HG02981 (cell line): Measurements from ENCODE around the gene TSPAN5.
"Not testable (repeated sequence)": the region's sequence is repeated elsewhere in the genome, so short reads cannot be mapped to it uniquely, and the experiment has no call there.

Experiments used
- ATAC-seq: cut with Tn5 transposase; IDR thresholded peaks from one replicate; pipeline ENCODE4 v1.9.1; 2021; ENCODE audit warnings: mild to moderate bottlenecking, moderate library complexity; ENCODE audit not compliant: unreplicated experiment

TSPAN5 gene

GRCh38 chr4:98658287-98659105 is at the start of gene TSPAN5:
TSPAN5 (minus strand) TSS chr4:98658611.
- ATAC-seq: peak; percentile 59

- no peak for ATAC-seq
Measured at GRCh38 chr4:98706935-98707334, 48.5 kb upstream of the TSPAN5 start.

- ATAC-seq: no peak
Measured at GRCh38 chr4:98706200-98706813, 47.9 kb upstream of the TSPAN5 start.

- not testable (repeated sequence) for ATAC-seq
Measured at GRCh38 chr4:98705586-98705985, 47.2 kb upstream of the TSPAN5 start.

GRCh38 chr4:98700656-98701055 is 42.2 kb upstream of the TSPAN5 start:
- ATAC-seq: no peak

GRCh38 chr4:98694076-98694475 is 35.7 kb upstream of the TSPAN5 start:
- no peak for ATAC-seq

- ATAC-seq: no peak
Measured at GRCh38 chr4:98692411-98692810, 34.0 kb upstream of the TSPAN5 start.

- ATAC-seq: no peak
Measured at GRCh38 chr4:98691588-98691987, 33.2 kb upstream of the TSPAN5 start.

- ATAC-seq: no peak
Measured at GRCh38 chr4:98689507-98690174, 31.2 kb upstream of the TSPAN5 start.

GRCh38 chr4:98688411-98689290 is 30.2 kb upstream of the TSPAN5 start:
- ATAC-seq: no peak

GRCh38 chr4:98687876-98688275 is 29.5 kb upstream of the TSPAN5 start:
- ATAC-seq: no peak

GRCh38 chr4:98686847-98687246 is 28.4 kb upstream of the TSPAN5 start:
- no peak for ATAC-seq

GRCh38 chr4:98686043-98686707 is 27.8 kb upstream of the TSPAN5 start:
- ATAC-seq: no peak

- no peak for ATAC-seq
Measured at GRCh38 chr4:98685225-98686042, 27.0 kb upstream of the TSPAN5 start.

- ATAC-seq: no peak
Measured at GRCh38 chr4:98682719-98683118, 24.3 kb upstream of the TSPAN5 start.

GRCh38 chr4:98680806-98681205 is 22.4 kb upstream of the TSPAN5 start:
- no peak for ATAC-seq

GRCh38 chr4:98679738-98680137 is 21.3 kb upstream of the TSPAN5 start:
- ATAC-seq: no peak

GRCh38 chr4:98677799-98678198 is 19.4 kb upstream of the TSPAN5 start:
- ATAC-seq: no peak

GRCh38 chr4:98674404-98675173 is 16.2 kb upstream of the TSPAN5 start:
- no peak for ATAC-seq
